ENCODE data around the gene ACYP1.
"Not testable (repeated sequence)": the region's sequence is repeated elsewhere in the genome, so short reads cannot be mapped to it uniquely, and the experiment has no call there.

The ACYP1 gene

GRCh38 chr14:75088566-75089373 is 24.9 kb upstream of the ACYP1 start:
- no peak overlapping the region for H3K27ac ChIP-seq (ENCODE audit: low read depth, low read length)
- H3K4me1 ChIP-seq (ENCODE audit: control insufficient read depth, insufficient read depth, low read length), result no peaks in the 10 kb centered on the region

DNA sequence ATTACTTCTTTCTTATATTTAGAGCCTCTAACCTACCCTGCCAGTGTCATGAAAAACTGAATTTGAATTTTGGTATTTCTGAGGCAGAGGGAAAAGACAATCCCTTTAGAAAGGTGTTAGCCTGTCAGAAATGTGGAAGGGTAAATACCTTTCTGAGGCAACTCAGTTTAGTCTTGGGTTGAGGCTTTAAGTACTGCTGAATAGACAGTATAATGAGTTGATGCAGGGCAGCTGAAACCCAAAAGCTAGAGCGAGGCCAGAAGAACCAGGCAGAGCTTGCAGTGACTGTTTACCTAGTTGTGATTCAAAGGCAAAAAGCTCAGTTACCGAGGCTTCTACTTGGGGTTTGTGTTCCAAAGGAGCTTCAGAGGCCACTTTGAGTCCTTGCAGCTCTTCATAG is 24.3 kb upstream of the ACYP1 start:
- Histone ChIP-seq H3K9ac (ENCODE audit: low read length) (no peak overlapping the region), H3K36me3 (ENCODE audit: control insufficient read depth, insufficient read depth, low read length) (peaks cover 33% of the 10 kb centered on the region), H3K27me3 (ENCODE audit: control insufficient read depth, insufficient read depth, low read length) (no peaks in the 10 kb centered on the region), H3K4me1 (ENCODE audit: control insufficient read depth, insufficient read depth, low read length) (no peaks in the 10 kb centered on the region), H3K27ac (ENCODE audit: low read depth, low read length) (no peak overlapping the region), H3K4me3 (ENCODE audit: low read length) (no peak overlapping the region)

More at GRCh38 chr14:75088566-75089373, 24.9 kb upstream of the ACYP1 start:
- no peaks in the 10 kb centered on the region for H3K27me3 ChIP-seq (ENCODE audit: control insufficient read depth, insufficient read depth, low read length)
- no peak overlapping the region for H3K4me3 ChIP-seq (ENCODE audit: low read length)
- peaks cover 30% of the 10 kb centered on the region for H3K36me3 ChIP-seq (ENCODE audit: control insufficient read depth, insufficient read depth, low read length)
- no peak overlapping the region for H3K9ac ChIP-seq (ENCODE audit: low read length)

- no peak overlapping the region for H3K9ac ChIP-seq (ENCODE audit: low read length)
- H3K36me3 ChIP-seq (ENCODE audit: control insufficient read depth, insufficient read depth, low read length), result peaks cover 30% of the 10 kb centered on the region
- no peak overlapping the region for H3K4me3 ChIP-seq (ENCODE audit: low read length)
- no peaks in the 10 kb centered on the region for H3K27me3 ChIP-seq (ENCODE audit: control insufficient read depth, insufficient read depth, low read length)
- H3K4me1 ChIP-seq (ENCODE audit: control insufficient read depth, insufficient read depth, low read length), result peaks cover 13% of the 10 kb centered on the region
- H3K27ac ChIP-seq (ENCODE audit: low read depth, low read length), result no peak overlapping the region
Measured at GRCh38 chr14:75084513-75084912, 20.7 kb upstream of the ACYP1 start.

- no peak overlapping the region for H3K9ac ChIP-seq (ENCODE audit: low read length)
- peaks cover 28% of the 10 kb centered on the region for H3K36me3 ChIP-seq (ENCODE audit: control insufficient read depth, insufficient read depth, low read length)
Measured at GRCh38 chr14:75083271-75083670, 19.4 kb upstream of the ACYP1 start.

DNA sequence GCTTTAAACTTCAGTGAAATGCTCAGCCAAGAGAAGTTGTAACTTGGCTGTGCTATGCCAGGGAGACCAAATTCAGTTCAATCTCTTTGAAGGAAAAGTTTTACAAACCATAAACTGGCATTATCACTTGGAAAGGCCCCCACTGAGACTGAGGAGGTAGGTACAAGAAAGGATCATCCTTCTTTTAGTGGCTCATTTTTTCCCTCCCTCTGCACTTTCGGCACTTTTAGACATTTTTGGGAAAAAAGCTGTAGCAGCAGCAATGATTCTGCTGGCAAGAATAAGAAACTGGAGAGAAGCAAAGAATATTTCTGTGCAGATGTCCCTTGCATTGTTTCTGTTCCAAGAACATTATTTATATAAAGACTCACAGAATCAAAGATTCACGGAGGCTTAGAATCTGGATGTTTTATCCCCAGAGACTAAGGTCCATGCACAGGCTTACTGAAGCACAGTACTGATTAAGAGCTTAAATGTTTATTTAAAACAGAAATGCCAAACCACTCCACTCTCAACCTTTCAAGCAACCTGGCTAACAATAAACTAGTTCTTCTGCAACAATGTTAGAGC is 17.9 kb upstream of the ACYP1 start:
- H3K4me3 ChIP-seq (ENCODE audit: low read length), result no peak overlapping the region
- no peak overlapping the region for H3K9ac ChIP-seq (ENCODE audit: low read length)
- peaks cover 15% of the 10 kb centered on the region for H3K36me3 ChIP-seq (ENCODE audit: control insufficient read depth, insufficient read depth, low read length)
- peak overlapping the region; percentile 50 for H3K27ac ChIP-seq (ENCODE audit: low read depth, low read length)
- no peaks in the 10 kb centered on the region for H3K27me3 ChIP-seq (ENCODE audit: control insufficient read depth, insufficient read depth, low read length)
- H3K4me1 ChIP-seq (ENCODE audit: control insufficient read depth, insufficient read depth, low read length), result peaks cover 18% of the 10 kb centered on the region

More at GRCh38 chr14:75083271-75083670, 19.4 kb upstream of the ACYP1 start:
- Histone ChIP-seq H3K4me3 (ENCODE audit: low read length) (no peak overlapping the region), H3K4me1 (ENCODE audit: control insufficient read depth, insufficient read depth, low read length) (peaks cover 13% of the 10 kb centered on the region), H3K27me3 (ENCODE audit: control insufficient read depth, insufficient read depth, low read length) (no peaks in the 10 kb centered on the region), H3K27ac (ENCODE audit: low read depth, low read length) (no peak overlapping the region)

DNA sequence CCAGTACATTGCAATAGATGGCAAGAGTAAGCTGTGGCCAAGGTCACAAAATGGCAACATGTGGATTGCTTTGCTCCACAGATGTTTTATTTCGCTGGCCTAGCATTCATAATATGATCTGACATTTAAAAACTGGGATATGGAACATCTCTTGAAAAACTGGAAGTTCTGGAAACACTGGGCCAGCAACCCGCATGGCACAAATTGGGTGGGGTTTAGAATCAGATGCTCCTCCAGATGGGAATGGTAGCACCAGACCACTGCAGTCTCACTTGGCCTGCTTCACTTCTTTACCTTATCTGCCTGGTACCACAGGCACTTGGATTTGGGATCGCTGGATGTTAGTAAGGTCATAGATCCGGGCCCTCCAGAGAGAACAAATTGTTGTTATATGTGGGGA is 15.7 kb upstream of the ACYP1 start:
- no peaks in the 10 kb centered on the region for H3K27me3 ChIP-seq (ENCODE audit: control insufficient read depth, insufficient read depth, low read length)
- H3K9ac ChIP-seq (ENCODE audit: low read length), result no peak overlapping the region
- peaks cover 18% of the 10 kb centered on the region for H3K4me1 ChIP-seq (ENCODE audit: control insufficient read depth, insufficient read depth, low read length)
- peaks cover 11% of the 10 kb centered on the region for H3K36me3 ChIP-seq (ENCODE audit: control insufficient read depth, insufficient read depth, low read length)
- H3K27ac ChIP-seq (ENCODE audit: low read depth, low read length), result no peak overlapping the region
- no peak overlapping the region for H3K4me3 ChIP-seq (ENCODE audit: low read length)

GRCh38 chr14:75077794-75078193 is 14.0 kb upstream of the ACYP1 start:
- Histone ChIP-seq H3K36me3 (ENCODE audit: control insufficient read depth, insufficient read depth, low read length) (no peaks in the 10 kb centered on the region), H3K27me3 (ENCODE audit: control insufficient read depth, insufficient read depth, low read length) (no peaks in the 10 kb centered on the region), H3K4me1 (ENCODE audit: control insufficient read depth, insufficient read depth, low read length) (peaks cover 18% of the 10 kb centered on the region), H3K4me3 (ENCODE audit: low read length) (no peak overlapping the region), H3K9ac (ENCODE audit: low read length) (no peak overlapping the region), H3K27ac (ENCODE audit: low read depth, low read length) (peak overlapping the region; percentile 8)

- Histone ChIP-seq H3K27me3 (ENCODE audit: control insufficient read depth, insufficient read depth, low read length) (no peaks in the 10 kb centered on the region), H3K27ac (ENCODE audit: low read depth, low read length) (peak overlapping the region; percentile 97), H3K4me3 (ENCODE audit: low read length) (peak overlapping the region; percentile 73), H3K36me3 (ENCODE audit: control insufficient read depth, insufficient read depth, low read length) (no peaks in the 10 kb centered on the region), H3K9ac (ENCODE audit: low read length) (peak overlapping the region; percentile 19), H3K4me1 (ENCODE audit: control insufficient read depth, insufficient read depth, low read length) (peaks cover 15% of the 10 kb centered on the region)
Measured at GRCh38 chr14:75070383-75070782, 6.6 kb upstream of the ACYP1 start.

- Histone ChIP-seq H3K4me1 (ENCODE audit: control insufficient read depth, insufficient read depth, low read length) (peaks cover 15% of the 10 kb centered on the region), H3K9ac (ENCODE audit: low read length) (peak overlapping the region; percentile 19), H3K27ac (ENCODE audit: low read depth, low read length) (peak overlapping the region; percentile 97), H3K27me3 (ENCODE audit: control insufficient read depth, insufficient read depth, low read length) (no peaks in the 10 kb centered on the region), H3K4me3 (ENCODE audit: low read length) (peak overlapping the region; percentile 73), H3K36me3 (ENCODE audit: control insufficient read depth, insufficient read depth, low read length) (no peaks in the 10 kb centered on the region)
Measured at GRCh38 chr14:75069811-75070145, 6.0 kb upstream of the ACYP1 start.

GRCh38 chr14:75069121-75069810 is 5.4 kb upstream of the ACYP1 start, which contains the start of gene ZC2HC1C:
TSS of gene ZC2HC1C (plus strand) at chr14:75069641. CDS start at chr14:75070574, 933 bp downstream.
- H3K9ac ChIP-seq (ENCODE audit: low read length), result peak within 1 kb of the TSS; percentile 19
- peak within 1 kb of the TSS; percentile 73 for H3K4me3 ChIP-seq (ENCODE audit: low read length)
- no peaks in the 10 kb centered on the region for H3K27me3 ChIP-seq (ENCODE audit: control insufficient read depth, insufficient read depth, low read length)
- no peaks in the 10 kb centered on the region for H3K36me3 ChIP-seq (ENCODE audit: control insufficient read depth, insufficient read depth, low read length)
- peaks cover 15% of the 10 kb centered on the region for H3K4me1 ChIP-seq (ENCODE audit: control insufficient read depth, insufficient read depth, low read length)
- H3K27ac ChIP-seq (ENCODE audit: low read depth, low read length), result peak within 1 kb of the TSS; percentile 97

GRCh38 chr14:75068294-75069120 is 4.7 kb upstream of the ACYP1 start:
- Histone ChIP-seq H3K27me3 (ENCODE audit: control insufficient read depth, insufficient read depth, low read length) (no peaks in the 10 kb centered on the region), H3K4me3 (ENCODE audit: low read length) (peak overlapping the region; percentile 73), H3K36me3 (ENCODE audit: control insufficient read depth, insufficient read depth, low read length) (no peaks in the 10 kb centered on the region), H3K27ac (ENCODE audit: low read depth, low read length) (peak overlapping the region; percentile 97), H3K4me1 (ENCODE audit: control insufficient read depth, insufficient read depth, low read length) (peaks cover 15% of the 10 kb centered on the region), H3K9ac (ENCODE audit: low read length) (peak overlapping the region; percentile 14)

GRCh38 chr14:75067765-75068164 is 3.9 kb upstream of the ACYP1 start:
- not testable (repeated sequence) for H3K36me3 ChIP-seq (ENCODE audit: control insufficient read depth, insufficient read depth, low read length); H3K9ac ChIP-seq (ENCODE audit: low read length); H3K27me3 ChIP-seq (ENCODE audit: control insufficient read depth, insufficient read depth, low read length)
- Histone ChIP-seq H3K27ac (ENCODE audit: low read depth, low read length) (peak overlapping the region; percentile 97), H3K4me3 (ENCODE audit: low read length) (peak overlapping the region; percentile 73), H3K4me1 (ENCODE audit: control insufficient read depth, insufficient read depth, low read length) (peaks cover 17% of the 10 kb centered on the region)
